NCI-H69 (cell line): ENCODE data around the gene RBBP4.
"Not testable (repeated sequence)": the region's sequence is repeated elsewhere in the genome, so short reads cannot be mapped to it uniquely, and the experiment has no call there.

Experiments
- DNase-seq: peaks from one replicate; lab custom pipeline; 2025; lab: John Stamatoyannopoulos, UW

The RBBP4 gene

GRCh38 chr1:32650752-32651460 is at the start of gene RBBP4:
Gene RBBP4 (plus strand): TSS chr1:32651208. CDS start chr1:32651307, 99 bp downstream.
- DNase-seq = peak; percentile 96

- DNase-seq = no peak
Observed at GRCh38 chr1:32605711-32606424, 45.1 kb upstream of the RBBP4 start.

- no peak for DNase-seq
Observed at GRCh38 chr1:32606565-32607371, 44.2 kb upstream of the RBBP4 start.

GRCh38 chr1:32609180-32609579 is 41.8 kb upstream of the RBBP4 start:
- no peak for DNase-seq

- no peak for DNase-seq
Observed at GRCh38 chr1:32611859-32612188, 39.2 kb upstream of the RBBP4 start.

DNA sequence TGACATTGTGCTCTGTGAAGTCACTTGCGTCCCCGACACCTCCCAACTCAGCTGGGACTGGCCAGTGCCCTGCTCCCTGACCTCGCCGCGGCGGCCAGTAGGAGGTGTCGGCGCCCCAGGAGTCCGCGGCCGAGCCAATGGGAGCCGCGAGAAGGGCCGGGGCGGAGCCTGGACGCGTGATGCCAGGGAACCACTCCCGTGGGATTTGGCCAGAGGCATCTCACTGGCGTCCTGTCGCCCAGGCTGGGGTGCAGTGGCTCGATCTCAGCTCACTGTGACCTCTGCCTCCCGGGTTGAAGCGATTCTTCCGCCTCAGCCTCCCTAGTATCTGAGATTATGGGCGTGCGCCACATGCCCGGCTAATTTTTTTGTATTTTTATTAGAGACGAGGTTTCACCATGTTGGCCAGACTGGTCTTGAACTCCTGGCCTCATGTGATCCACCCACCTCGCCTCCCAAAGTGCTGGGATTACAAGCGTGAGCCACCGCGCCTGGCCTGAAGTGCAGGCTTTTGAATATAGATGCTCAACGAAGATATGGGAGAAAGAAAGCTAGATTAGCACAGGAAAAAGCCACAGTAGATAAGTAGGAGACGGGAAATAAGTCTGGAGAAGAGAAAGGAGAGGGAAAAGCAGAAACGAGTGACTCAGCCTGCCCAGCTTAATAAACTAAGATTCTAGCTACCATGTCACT is 38.7 kb upstream of the RBBP4 start:
- DNase-seq = peak; percentile 86

- DNase-seq = no peak
Observed at GRCh38 chr1:32613472-32613871, 37.5 kb upstream of the RBBP4 start.

DNA sequence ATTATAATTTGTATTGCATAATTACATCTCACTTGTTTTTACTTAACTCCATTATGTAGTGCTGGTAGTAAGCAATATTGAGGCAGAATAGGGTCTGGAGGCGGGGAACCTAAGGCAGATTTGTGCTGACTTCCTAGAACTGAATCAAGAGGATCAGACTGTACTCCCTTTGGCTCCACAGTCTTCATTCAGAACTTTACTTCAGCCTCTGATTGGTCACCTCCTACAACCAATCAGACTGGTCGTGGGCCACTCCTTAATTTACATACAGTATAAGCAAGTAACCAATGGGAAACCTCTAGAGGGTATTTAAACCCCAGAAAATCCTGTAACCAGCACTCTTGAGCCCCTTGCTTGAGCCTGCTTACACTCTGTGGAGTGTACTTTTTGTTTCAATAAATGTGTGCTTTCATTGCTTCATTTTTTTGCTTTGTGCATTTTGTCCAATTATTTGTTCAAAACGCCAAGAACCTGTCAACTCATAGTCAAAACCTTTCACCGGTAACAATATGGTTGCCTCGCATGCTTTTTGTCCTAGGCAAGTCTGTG is 32.3 kb upstream of the RBBP4 start:
- DNase-seq = peak; percentile 1

GRCh38 chr1:32619701-32620485 is 31.1 kb upstream of the RBBP4 start:
- no peak for DNase-seq

DNA sequence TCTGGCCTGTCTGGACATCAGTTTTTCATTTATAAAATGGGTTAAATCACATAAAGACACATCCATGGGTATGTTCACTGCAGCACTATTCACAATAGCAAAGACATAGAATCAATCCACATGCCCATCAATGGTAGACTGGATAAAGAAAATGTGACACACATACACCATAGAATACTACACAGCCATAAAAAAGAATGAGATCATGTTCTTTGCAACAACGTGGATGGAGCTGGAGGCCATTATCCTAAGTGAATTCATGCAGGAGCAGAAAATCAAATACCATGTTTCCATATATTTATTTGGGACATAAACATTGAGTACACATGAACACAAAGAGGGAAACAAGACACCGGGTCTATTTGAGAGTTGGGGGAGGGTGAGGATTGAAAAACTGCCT is 28.8 kb upstream of the RBBP4 start:
- no peak for DNase-seq

DNA sequence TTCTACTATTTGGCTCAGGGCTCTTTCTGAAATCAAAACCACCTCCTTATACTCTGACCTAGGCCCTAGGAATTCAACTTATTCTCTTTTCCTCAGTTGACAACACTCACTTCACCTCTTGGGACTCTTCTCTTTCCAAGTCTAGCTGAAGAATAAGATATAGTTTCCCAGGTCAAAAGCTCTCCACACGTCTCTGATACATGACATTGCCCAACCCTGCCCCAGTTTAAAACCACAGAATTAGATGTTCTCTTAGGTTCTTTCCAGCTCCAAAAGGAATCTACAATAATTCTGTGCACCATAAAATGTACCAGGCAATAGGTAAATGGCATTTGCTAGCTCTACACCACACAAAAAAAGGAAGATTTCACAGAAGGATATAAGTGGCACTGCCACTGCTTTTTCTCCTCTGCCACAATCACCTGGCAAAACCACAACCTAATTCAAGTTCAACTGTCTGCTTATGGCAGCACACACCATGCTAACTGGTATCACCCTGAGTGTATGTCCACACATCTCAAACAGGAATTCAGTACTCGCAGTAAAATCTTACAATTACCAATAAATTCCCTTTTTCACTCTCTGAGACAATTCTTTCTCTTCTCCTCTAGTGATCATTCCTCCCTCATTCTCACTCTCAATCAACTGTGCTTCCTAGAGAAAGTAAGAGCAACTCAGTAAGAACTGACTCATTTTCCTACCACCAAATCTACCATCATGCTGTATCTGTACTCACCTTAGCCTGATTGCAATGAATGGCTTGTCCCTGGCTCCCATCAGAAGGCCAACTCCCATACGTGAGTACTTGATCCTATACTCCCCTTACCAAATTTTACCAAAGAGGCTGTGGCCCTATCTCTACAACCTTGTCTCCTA is 28.0 kb upstream of the RBBP4 start:
- DNase-seq = no peak

- no peak for DNase-seq
Observed at GRCh38 chr1:32623775-32624174, 27.2 kb upstream of the RBBP4 start.

GRCh38 chr1:32626176-32626575 is 24.8 kb upstream of the RBBP4 start:
- DNase-seq = peak; percentile 2

DNA sequence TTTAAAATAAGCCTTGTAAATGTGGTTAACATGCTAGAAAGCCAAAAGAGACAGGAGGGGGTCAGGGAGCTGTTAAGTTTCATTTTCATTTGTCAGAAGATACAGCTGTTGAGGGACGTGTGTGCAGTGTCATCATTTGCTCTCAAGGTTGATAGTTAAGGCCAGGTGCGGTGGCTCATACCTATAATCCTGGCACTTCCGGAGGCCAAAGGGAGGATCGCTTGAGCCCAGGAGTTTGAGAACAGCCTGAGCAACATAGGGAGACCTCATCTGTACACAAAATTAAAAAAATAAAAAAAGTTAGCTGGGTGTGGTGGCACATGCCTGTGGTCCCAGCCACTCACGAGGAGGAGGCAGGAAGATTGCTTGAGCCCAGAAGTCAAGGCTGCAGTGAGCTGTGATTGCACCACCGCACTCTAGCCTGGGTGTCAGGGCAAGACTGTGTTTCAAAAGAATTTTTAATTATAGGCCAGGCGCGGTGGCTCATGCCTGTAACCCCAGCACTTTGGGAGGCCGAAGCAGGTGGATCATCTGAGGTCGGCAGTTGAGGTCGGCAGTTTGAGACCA is 23.3 kb upstream of the RBBP4 start:
- no peak for DNase-seq

- DNase-seq = not testable (repeated sequence)
Observed at GRCh38 chr1:32630173-32630572, 20.8 kb upstream of the RBBP4 start.

DNA sequence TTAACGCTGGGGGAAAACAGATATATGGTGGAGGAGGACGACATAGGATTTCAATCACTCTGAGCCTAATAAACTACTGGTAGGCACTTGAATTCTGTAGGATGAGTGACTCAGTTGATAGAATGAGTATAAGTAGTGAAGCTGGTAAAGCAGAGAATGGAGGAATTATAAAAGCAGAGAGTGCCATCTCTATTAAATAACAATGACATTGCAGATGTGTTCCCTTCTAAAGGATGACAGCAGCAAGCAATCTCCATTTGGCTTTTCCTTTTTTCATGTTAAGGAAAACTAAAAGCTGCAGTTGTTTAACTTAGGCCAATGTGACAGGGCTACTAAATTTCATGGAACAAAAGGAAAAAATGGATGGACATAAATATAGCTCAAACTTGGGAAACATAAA is 18.2 kb upstream of the RBBP4 start:
- no peak for DNase-seq

GRCh38 chr1:32635508-32636277 is 15.3 kb upstream of the RBBP4 start:
- no peak for DNase-seq

DNA sequence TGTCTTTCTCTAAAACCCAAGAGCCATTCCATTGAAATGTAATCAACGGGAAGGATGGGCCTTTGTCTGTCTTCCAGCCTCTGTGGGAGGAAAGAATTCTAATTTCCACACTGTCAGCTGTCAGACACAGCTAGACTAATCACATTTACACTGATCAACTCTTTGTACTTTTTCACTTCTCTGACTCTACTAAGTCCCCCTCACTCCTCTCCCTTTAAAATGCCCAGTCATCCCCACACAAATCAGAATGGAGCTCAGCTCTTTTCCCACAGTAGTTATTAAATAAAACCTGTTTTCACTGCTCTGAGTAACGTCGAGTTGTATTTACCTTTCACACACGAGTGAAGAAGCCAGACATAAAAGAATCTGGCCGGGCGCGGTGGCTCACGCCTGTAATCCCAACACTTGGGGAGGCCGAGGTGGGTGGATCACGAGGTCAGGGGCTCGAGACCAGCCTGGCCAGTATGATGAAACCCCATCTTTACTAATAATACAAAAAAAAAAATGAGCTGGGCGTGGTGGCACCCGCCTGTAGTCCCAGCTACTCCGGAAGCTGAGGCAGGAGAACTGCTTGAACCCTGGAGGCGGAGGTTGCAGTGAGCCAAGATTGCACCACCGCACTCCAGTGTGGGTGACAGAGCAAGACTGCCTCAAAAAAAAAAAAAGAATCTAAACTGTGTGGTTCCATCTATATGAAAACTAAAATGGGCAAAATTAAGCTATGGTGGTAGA is 13.9 kb upstream of the RBBP4 start:
- no peak for DNase-seq
